ENCODE data around the gene TRIM28.
A peak's percentile ranks its signal among the peaks of the same experiment; 100 is the strongest.
"Not testable (repeated sequence)": the region's sequence is repeated elsewhere in the genome, so short reads cannot be mapped to it uniquely, and the experiment has no call there.

The TRIM28 gene

GRCh38 chr19:58520257-58520599, 23.6 kb upstream of the TRIM28 start:
- no peak for TF ChIP-seq POLR2AphosphoS5 (IDR thresholded peaks at IDR 0.05; ENCODE audit: low read depth, low read length)
- no peak for TF ChIP-seq TAF1 (IDR thresholded peaks at IDR 0.05; ENCODE audit: borderline replicate concordance, low read depth, low read length)
- TF ChIP-seq POLR2A (IDR thresholded peaks at IDR 0.05; ENCODE audit: low read depth, low read length): no peak
- FAIRE-seq (no peak), DNase-seq (ENCODE audit: insufficient read length) (no peak)

DNA sequence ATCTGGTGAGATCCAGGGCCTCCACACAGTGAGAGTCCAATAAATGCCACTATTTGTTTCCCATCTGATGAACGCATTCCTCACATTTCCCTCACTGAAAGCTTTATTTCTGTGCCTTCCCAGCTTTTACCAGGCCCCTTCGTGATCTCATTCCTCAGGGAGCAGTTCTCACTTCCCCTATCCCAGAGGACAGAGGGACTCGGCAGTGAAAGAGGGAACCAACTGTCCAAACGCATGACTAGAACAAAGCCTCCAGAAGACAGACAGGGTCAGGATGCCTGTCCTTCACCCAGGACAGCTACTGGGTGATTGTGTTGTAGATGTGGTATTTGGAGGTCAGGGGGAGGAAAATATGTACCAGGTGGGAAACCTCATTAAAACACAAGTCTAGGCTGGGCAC, 22.2 kb upstream of the TRIM28 start:
- FAIRE-seq (no peak), DNase-seq (ENCODE audit: insufficient read length) (no peak)
- TF ChIP-seq POLR2A (IDR thresholded peaks at IDR 0.05; ENCODE audit: low read depth, low read length) (no peak), POLR2AphosphoS5 (IDR thresholded peaks at IDR 0.05; ENCODE audit: low read depth, low read length) (no peak), TAF1 (IDR thresholded peaks at IDR 0.05; ENCODE audit: borderline replicate concordance, low read depth, low read length) (no peak)

- TF ChIP-seq POLR2AphosphoS5 (IDR thresholded peaks at IDR 0.05; ENCODE audit: low read depth, low read length): no peak
- no peak for TF ChIP-seq POLR2A (IDR thresholded peaks at IDR 0.05; ENCODE audit: low read depth, low read length)
- no peak for TF ChIP-seq TAF1 (IDR thresholded peaks at IDR 0.05; ENCODE audit: borderline replicate concordance, low read depth, low read length)
- FAIRE-seq (no peak), DNase-seq (ENCODE audit: insufficient read length) (no peak)
Measured at GRCh38 chr19:58522709-58523108, 21.2 kb upstream of the TRIM28 start.

DNA sequence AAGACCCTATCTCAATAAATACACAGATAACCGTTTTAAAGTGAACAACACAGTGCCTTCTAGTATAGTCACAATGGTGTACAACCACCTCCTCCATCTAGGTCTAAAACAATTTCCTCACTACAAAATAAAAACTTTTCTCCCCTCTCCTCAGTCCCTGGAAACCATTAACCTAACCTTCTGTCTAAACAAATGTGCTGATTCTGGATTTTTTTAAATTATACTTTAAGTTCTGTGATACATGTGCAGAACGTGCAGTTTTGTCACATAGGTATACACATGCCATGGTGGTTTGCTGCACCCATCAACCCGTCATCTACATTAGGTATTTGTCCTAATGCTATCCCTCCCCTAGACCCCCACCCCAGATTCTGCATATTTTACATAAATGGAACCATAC, 14.5 kb upstream of the TRIM28 start:
- no peak for FAIRE-seq

DNA sequence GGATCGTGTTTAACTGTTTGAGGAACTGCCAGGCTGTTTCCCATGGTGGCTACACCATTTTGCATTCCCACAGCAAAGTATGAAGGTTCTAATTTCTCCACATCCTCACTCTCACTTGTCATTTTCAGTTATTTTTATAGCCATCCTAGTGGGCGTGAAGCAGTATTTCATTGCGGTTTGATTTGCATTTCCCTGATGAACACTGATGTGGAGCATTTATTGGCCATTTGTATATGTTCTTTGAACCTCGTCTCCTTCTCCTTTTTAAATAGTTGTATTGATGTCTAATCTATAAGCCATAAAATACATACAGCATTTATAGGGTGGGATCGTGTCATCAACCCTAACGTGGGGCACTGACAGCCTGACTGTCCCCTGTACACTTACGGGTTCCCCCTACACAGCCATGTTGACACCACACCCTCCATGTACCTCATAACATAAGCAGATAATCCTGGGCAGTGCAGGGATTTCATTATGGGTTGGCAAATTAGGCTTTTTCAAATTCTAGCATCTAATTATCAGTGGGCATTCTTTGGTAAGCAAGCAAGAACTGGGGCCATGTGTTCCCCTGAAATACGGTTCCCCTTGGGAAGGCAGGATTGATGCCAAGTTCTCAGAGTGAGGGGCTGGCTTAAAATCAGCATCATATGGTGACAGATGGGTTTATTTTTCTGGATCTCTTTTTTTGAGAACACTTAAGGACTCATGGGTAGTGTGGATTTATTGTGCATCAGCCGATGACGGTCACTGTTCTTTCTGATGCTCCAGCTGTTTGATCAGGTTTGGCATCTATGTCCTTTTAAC, 12.6 kb upstream of the TRIM28 start:
- no peak for FAIRE-seq
- DNase-seq (ENCODE audit: insufficient read length): no peak
- TF ChIP-seq TAF1 (IDR thresholded peaks at IDR 0.05; ENCODE audit: borderline replicate concordance, low read depth, low read length) (no peak), POLR2A (IDR thresholded peaks at IDR 0.05; ENCODE audit: low read depth, low read length) (no peak), POLR2AphosphoS5 (IDR thresholded peaks at IDR 0.05; ENCODE audit: low read depth, low read length) (no peak)

More for the DNA sequence above, 14.5 kb upstream of the TRIM28 start:
- TF ChIP-seq TAF1 (IDR thresholded peaks at IDR 0.05; ENCODE audit: borderline replicate concordance, low read depth, low read length) (no peak), POLR2A (IDR thresholded peaks at IDR 0.05; ENCODE audit: low read depth, low read length) (no peak), POLR2AphosphoS5 (IDR thresholded peaks at IDR 0.05; ENCODE audit: low read depth, low read length) (no peak)
- no peak for DNase-seq (ENCODE audit: insufficient read length)

GRCh38 chr19:58535857-58536256, 8.0 kb upstream of the TRIM28 start:
- DNase-seq (ENCODE audit: insufficient read length): no peak
- no peak for FAIRE-seq

DNA sequence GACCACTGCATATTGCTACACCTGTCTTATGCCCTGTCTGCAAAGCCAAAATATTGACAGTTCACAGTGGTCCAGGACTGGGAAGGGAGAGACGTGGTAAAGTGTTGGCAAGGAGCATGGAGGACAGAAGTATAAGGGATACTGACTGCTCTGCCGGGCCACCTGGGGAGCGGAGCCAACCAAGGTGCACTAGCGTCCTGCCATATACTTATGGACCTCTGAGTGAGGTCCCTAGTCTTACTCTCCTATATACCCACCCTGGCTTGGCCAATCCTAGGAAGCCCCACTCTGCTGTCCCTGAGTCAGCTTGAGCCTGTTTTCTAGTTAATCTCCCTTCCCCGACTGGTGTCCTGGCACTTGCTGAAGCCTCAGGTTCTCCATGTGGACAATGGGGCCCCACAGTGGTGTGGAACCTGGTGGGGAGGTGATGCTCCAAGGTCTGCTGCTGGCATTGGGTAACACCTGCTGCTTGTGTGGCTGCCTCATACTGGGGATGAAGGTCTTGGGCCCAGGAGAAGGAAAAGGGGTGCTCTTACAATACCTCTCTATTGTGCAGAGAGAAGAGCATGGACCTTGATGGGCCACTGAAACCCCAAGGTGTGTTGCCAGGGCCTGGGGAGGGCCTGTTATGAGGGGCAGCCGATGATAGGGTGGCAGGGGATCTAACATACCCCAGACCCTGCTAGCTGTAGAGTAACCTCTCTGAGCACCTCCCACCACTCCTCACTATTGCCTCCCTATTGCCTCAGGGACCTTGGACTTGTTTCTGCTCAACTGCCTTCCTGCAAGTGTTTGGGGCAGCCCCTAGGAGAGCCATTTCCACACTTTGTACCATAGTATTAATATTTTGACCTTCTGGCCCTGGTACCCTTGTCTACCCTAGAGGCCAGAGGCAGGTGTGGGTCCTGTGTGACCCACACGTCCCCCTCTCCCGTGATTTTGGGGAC, 6.7 kb upstream of the TRIM28 start:
- no peak for DNase-seq (ENCODE audit: insufficient read length)
- TF ChIP-seq TAF1 (IDR thresholded peaks at IDR 0.05; ENCODE audit: borderline replicate concordance, low read depth, low read length) (no peak), POLR2AphosphoS5 (IDR thresholded peaks at IDR 0.05; ENCODE audit: low read depth, low read length) (no peak), POLR2A (IDR thresholded peaks at IDR 0.05; ENCODE audit: low read depth, low read length) (no peak)
- FAIRE-seq: no peak

More at GRCh38 chr19:58535857-58536256, 8.0 kb upstream of the TRIM28 start:
- no peak for TF ChIP-seq TAF1 (IDR thresholded peaks at IDR 0.05; ENCODE audit: borderline replicate concordance, low read depth, low read length)
- TF ChIP-seq POLR2AphosphoS5 (IDR thresholded peaks at IDR 0.05; ENCODE audit: low read depth, low read length): no peak
- TF ChIP-seq POLR2A (IDR thresholded peaks at IDR 0.05; ENCODE audit: low read depth, low read length): no peak

DNA sequence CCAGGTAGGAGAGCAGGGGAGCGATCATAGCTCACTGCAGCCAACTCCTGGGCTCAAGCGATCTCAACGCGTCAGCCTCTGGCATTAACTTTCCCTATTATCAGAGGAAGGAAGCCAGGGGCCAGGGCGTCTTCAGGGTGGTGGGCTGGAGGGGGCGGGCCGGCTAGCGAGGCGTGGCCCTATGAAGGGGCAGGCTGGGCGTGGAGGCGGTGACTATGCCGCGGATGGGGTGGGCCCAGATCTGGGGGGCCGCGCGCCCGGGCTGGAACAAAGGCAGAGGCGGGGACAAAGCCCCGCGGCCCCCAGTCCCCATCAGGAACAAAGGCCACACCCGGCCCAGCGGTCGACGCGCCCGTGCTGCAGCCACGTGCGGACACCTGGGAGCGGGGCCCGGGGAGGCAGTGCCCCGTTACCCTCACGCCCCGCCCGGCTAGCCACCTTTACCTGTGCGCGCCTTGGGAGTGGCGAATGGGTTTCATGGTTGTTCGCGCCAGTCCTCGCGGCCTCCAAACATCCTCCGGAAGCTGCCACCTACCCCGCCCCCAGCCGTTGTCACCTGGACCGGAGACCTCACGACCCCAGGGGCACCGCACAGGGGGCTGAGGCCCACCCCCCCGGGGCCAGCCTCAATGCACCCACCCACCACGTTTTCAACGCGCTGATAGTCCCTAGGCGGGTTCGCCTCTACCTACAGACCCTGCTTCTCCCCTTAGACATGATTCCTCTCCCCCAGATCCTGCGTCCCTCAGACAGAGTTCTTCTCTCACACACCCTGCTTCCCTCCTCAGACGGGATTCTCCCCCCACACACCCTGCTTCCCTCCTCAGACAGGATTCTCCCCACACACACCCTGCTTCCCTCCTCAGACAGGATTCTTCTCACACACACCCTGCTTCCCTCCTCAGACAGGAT, 5.4 kb upstream of the TRIM28 start:
- FAIRE-seq: no peak
- DNase-seq (ENCODE audit: insufficient read length): no peak
- TF ChIP-seq POLR2AphosphoS5 (IDR thresholded peaks at IDR 0.05; ENCODE audit: low read depth, low read length): no peak
- TF ChIP-seq TAF1 (IDR thresholded peaks at IDR 0.05; ENCODE audit: borderline replicate concordance, low read depth, low read length): no peak
- peak; percentile 38; the same call in 1 of the 2 replicates for TF ChIP-seq POLR2A (IDR thresholded peaks at IDR 0.05; ENCODE audit: low read depth, low read length)

- not testable (repeated sequence) for FAIRE-seq; DNase-seq (ENCODE audit: insufficient read length)
Measured at GRCh38 chr19:58539169-58539559, 4.7 kb upstream of the TRIM28 start.

DNA sequence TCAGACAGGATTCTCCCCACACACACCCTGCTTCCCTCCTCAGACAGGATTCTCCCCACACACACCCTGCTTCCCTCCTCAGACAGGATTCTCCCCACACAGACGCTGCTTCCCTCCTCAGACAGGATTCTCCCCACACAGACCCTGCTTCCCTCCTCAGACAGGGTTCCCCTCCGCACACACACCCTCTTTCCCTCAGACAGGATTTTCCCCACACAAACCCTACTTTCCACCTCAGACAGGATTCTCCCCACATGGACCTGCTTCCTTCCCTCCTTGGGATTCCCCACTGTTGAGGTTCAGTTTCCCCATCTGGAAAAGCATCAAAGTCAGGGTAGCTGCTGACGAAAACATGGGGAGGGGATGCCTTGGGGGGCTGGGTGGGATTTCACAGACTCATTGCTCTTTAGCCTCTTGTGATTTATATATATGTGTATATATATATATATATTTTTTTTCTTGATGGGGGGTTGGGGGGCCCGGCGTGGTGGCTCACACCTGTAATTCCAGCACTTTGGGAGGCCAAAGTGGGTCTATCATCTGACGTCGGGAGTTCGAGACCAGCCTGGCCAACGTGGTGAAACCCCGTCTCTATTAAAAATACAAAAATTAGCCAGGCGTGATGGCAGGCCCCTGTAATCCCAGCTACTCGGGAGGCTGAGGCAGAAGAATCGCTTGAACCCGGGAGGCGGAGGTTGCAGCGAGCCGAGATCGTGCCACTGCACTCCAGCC, 1.1 kb upstream of the TRIM28 start:
- DNase-seq (ENCODE audit: insufficient read length); FAIRE-seq: not testable (repeated sequence)

Data from GM12892 (cell line).